ENCODE data around the gene SH3PXD2A.

- TF ChIP-seq CTCF (IDR thresholded peaks at IDR 0.05 in 4 of 5, conservative IDR thresholded peaks at IDR 0.05 in 1 of 5): no peak
- no peak for TF ChIP-seq POLR2A (IDR thresholded peaks at IDR 0.05)
Measured at GRCh38 chr10:103638948-103639347, 216.4 kb downstream of the SH3PXD2A start.

All from gastrocnemius medialis (tissue), 4 donors.